H1 (cell line): ENCODE results near the gene C14orf93. TPM values are rescaled to one million over a fixed set of nuclear protein-coding genes. Genes with fewer than 3 reads are reported as not detected.

ENCODE experiments used
- BCL11A ChIP-seq, 2 experiments: IDR thresholded peaks; one replicate each; pipeline ENCODE4 v1.6.1; 2011; ENCODE audit warnings: low read depth in 2 of 2, low read length in 2 of 2, mild to moderate bottlenecking in 2 of 2
- CHD2 ChIP-seq: IDR thresholded peaks from 2 replicates; pipeline ENCODE4 v1.6.1; 2012; ENCODE audit warnings: low read length, improper control_type of control experiment
- CREB1 ChIP-seq: IDR thresholded peaks from 2 replicates; pipeline ENCODE4 v1.6.1; 2012; ENCODE audit warnings: inconsistent platforms
- polyA plus RNA-seq, 7 experiments: library from polyadenylated mRNA; depleted of rRNA in 3 of 7; stranded (reverse) in 5 of 7; unstranded in 2 of 7; fragments of >200 nt in 5 of 7; fragments of 200-250 nt in 2 of 7; gene quantifications; 1 replicate in 5 of 7; 2 replicates in 1 of 7; 4 replicates in 1 of 7; pipeline versions ENCODE4 v1.2.1 to v1.2.3, GENCODE V29; 2011 to 2013; ENCODE audit warnings: missing spikeins in 2 of 7, mixed read lengths in 2 of 7
- total RNA-seq: library from RNA; stranded (reverse); fragmentation: NEBNext Ultra II Directional; extraction: Animal tissue kit (Norgen Biotek cat#: 25700); gene quantifications from 2 replicates; pipeline ENCODE4 v1.2.1, GENCODE V29; 2021

Gene C14orf93
- total and polyA plus RNA-seq, 2 of the 8 experiments (the other 6 are each of a cell fraction or from before 2014, with no cell fraction given) = 7.8 to 8.2 TPM

DNA sequence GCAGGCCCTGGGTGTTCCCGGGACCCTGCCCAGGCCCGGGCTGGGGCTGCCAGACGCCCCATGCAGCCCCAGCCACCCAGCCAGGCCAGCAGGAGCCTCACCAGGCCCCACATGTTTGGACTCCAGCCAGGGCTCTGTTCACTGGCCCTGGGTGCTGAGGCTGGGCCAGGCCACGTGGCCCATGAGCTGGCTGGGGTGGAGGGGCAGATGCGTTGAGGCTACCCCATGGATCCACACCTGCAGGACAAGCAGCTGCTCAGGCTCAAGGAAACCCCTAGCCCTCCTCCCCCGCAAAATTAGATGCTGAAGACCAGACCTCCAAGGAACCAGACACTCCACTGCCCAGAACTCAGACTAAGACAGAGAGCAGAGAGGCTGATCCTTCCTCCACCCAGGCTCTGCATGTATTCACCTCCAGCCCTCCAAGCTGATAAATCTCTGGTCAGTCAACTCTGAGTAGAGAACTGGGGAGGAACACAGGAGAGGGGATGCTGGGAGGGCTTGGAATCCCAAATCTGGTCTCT, 45.7 kb upstream of the C14orf93 start (continued):
- TF ChIP-seq CHD2 = no peak
- TF ChIP-seq CREB1 = no peak
- TF ChIP-seq BCL11A (IDR thresholded peaks at IDR 0.05; ENCODE audit: low read depth in 2 of 2, low read length in 2 of 2) = no peak
